Measurements from ENCODE around the gene AXIN2. TPM values are rescaled to one million over a fixed set of nuclear protein-coding genes. Genes with fewer than 3 reads are reported as not detected.

AXIN2 gene
- total RNA-seq, 4 donors from 2014 or later, result 23.9 to 54.3 (median 42.8) TPM

DNA sequence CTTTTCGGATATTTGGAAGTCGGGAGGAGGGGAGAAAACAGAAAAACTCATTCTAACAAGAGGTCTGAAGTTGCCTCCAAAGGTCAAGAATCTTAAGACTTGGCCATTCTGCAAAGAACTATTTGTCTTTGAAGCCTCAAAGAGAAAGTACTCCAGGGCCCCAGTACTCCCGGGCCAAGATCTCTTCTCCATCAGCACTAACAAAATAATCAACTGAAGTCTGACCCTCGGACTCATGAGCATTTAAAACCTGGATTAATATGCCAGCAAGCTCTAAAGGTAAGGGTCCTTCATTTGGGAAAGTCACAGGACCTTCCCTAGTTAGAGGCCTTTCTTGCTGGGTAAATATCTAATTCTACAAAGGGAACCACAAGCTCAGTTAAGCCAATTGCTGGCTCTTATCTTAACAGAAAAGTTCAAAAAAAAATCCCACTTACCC, 4.5 kb downstream of the AXIN2 start:
- Histone ChIP-seq H3K27ac (peak overlapping the region in 1 of 3 donors; percentile 50), H3K4me1 (peaks cover 2 to 19% of the 10 kb centered on the region in 2 donors), H3K27me3 (no peaks in the 10 kb centered on the region), H3K9me3 (no peaks in the 10 kb centered on the region), H3K36me3 (no peaks in the 10 kb centered on the region), H3K4me3 (replicated peaks in 1 of 3) (peak overlapping the region in 1 of 3 donors; percentile 1)
- DNase-seq, result peak; percentile 38 to 57
- 12 to 16% methylated on average over 4 of the region's 4 CpGs for WGBS, 2 donors
- intact Hi-C loops (cut with DNase I), result loop anchor here (5.0 to 10.0 kb wide), 3 partner anchors 100 to 262 kb away; no protein-coding TSS in a partner anchor
- TF ChIP-seq POLR2A (IDR thresholded peaks at IDR 0.05) (no peak), CTCF (IDR thresholded peaks at IDR 0.05) (no peak)

GRCh38 chr17:65556014-65556909, 5.2 kb downstream of the AXIN2 start:
- TF ChIP-seq POLR2A (IDR thresholded peaks at IDR 0.05) (peak in 1 of 2 donors; percentile 4), CTCF (IDR thresholded peaks at IDR 0.05) (peak; percentile 74 to 95 (median 82))
- intact Hi-C loops (cut with DNase I), result loop anchor here (5.0 to 10.0 kb wide), 3 partner anchors 99 to 261 kb away; no protein-coding TSS in a partner anchor
- Histone ChIP-seq H3K9me3 (no peaks in the 10 kb centered on the region), H3K36me3 (no peaks in the 10 kb centered on the region), H3K27ac (peak overlapping the region in 1 of 3 donors; percentile 50), H3K4me1 (peaks cover 0 to 17% of the 10 kb centered on the region in 2 donors), H3K27me3 (no peaks in the 10 kb centered on the region), H3K4me3 (replicated peaks in 1 of 3) (peak overlapping the region in 1 of 3 donors; percentile 1)
- WGBS, 2 donors, result 41 to 71% methylated on average over 9 to 17 of the region's 17 CpGs
- peak; percentile 92 to 95 for DNase-seq

GRCh38 chr17:65554553-65555223, 6.8 kb downstream of the AXIN2 start:
- Histone ChIP-seq H3K27me3 (no peaks in the 10 kb centered on the region), H3K4me1 (peaks cover 13 to 17% of the 10 kb centered on the region in 2 donors), H3K9me3 (no peaks in the 10 kb centered on the region), H3K27ac (peak overlapping the region in 1 of 3 donors; percentile 57), H3K36me3 (no peaks in the 10 kb centered on the region), H3K4me3 (replicated peaks in 1 of 3) (no peak overlapping the region)
- WGBS, 2 donors, result 42 to 54% methylated on average over 16 to 18 of the region's 18 CpGs
- intact Hi-C loops (cut with DNase I), result loop anchor here (5.0 to 10.0 kb wide), 3 partner anchors 97 to 260 kb away; no protein-coding TSS in a partner anchor
- DNase-seq, result peak; percentile 21 to 31
- TF ChIP-seq CTCF (IDR thresholded peaks at IDR 0.05), result no peak
- TF ChIP-seq POLR2A (IDR thresholded peaks at IDR 0.05), result no peak

- no peaks in the 10 kb centered on the region for H3K9me3 ChIP-seq
- H3K27me3 ChIP-seq, result no peaks in the 10 kb centered on the region
- H3K4me1 ChIP-seq, result peaks cover 17 to 21% of the 10 kb centered on the region in 2 donors
- H3K27ac ChIP-seq, result peak overlapping the region in 2 of 3 donors; percentile 16 to 57
- H3K4me3 ChIP-seq (replicated peaks in 1 of 3), result no peak overlapping the region
- TF ChIP-seq CTCF (IDR thresholded peaks at IDR 0.05), result no peak
- TF ChIP-seq POLR2A (IDR thresholded peaks at IDR 0.05), result no peak
- intact Hi-C loops (cut with DNase I), result loop anchor here (10.0 kb wide), 1 partner anchor 259 kb away; no protein-coding TSS in a partner anchor
- WGBS, 2 donors, result 28 to 31% methylated on average over 10 of the region's 10 CpGs
- DNase-seq, result peak; percentile 88 to 91
- peaks cover 0 to 7% of the 10 kb centered on the region in 2 donors for H3K36me3 ChIP-seq
These were observed 7.5 kb downstream of the AXIN2 start for GRCh38 chr17:65553646-65554552.

Measured in thyroid gland (tissue), 4 donors.